HFFc6 (cell line): ENCODE measurements around the gene GMIP. TPM values are rescaled to one million over a fixed set of nuclear protein-coding genes. Genes with fewer than 3 reads are reported as not detected.

Source experiments
- DNase-seq: peaks from one replicate; pipeline ENCODE4 v3.0.0-alpha.2; 2018
- H3K27ac Mint-ChIP-seq: 2 replicates; pipeline ENCODE4 v1.8.0; 2020; ENCODE audit warnings: mild to moderate bottlenecking, mixed read lengths
- H3K27me3 Mint-ChIP-seq: 2 replicates; pipeline ENCODE4 v1.8.0; 2021; ENCODE audit warnings: mild to moderate bottlenecking, moderate library complexity, mixed read lengths; ENCODE audit not compliant: insufficient read depth
- H3K36me3 Mint-ChIP-seq: 2 replicates; pipeline ENCODE4 v1.8.0; 2021; ENCODE audit warnings: low read depth, mixed read lengths
- H3K4me1 Mint-ChIP-seq: 2 replicates; pipeline ENCODE4 v1.8.0; 2020; ENCODE audit warnings: low read depth, mixed read lengths
- H3K4me3 Mint-ChIP-seq: 2 replicates; pipeline ENCODE4 v1.8.0; 2020; ENCODE audit warnings: mild to moderate bottlenecking, moderate library complexity, mixed read lengths
- H3K9me3 Mint-ChIP-seq: 2 replicates; pipeline ENCODE4 v1.8.0; 2020; ENCODE audit warnings: mild to moderate bottlenecking, mixed read lengths
- total RNA-seq, 6 experiments: library from RNA; stranded (reverse); fragmentation: NEBNext Ultra II Directional; extraction: Animal tissue kit (Norgen Biotek cat#: 25700); gene quantifications; 2 replicates in 1 of 6; 3 replicates in 5 of 6; pipeline ENCODE4 v1.2.3, GENCODE V29; 2021
- TF ChIP-seq, protein P1 (sequence below): fragments of 200-600 bp; sonication (generic); IDR thresholded peaks from 2 replicates; pipeline ENCODE4 v1.5.0; 2021; ENCODE audit warnings: antibody characterized with exemption, mild to moderate bottlenecking

The GMIP gene
- total RNA-seq, 6 experiments from 2014 or later: 11.5 to 16.7 (median 13.9) TPM

DNA sequence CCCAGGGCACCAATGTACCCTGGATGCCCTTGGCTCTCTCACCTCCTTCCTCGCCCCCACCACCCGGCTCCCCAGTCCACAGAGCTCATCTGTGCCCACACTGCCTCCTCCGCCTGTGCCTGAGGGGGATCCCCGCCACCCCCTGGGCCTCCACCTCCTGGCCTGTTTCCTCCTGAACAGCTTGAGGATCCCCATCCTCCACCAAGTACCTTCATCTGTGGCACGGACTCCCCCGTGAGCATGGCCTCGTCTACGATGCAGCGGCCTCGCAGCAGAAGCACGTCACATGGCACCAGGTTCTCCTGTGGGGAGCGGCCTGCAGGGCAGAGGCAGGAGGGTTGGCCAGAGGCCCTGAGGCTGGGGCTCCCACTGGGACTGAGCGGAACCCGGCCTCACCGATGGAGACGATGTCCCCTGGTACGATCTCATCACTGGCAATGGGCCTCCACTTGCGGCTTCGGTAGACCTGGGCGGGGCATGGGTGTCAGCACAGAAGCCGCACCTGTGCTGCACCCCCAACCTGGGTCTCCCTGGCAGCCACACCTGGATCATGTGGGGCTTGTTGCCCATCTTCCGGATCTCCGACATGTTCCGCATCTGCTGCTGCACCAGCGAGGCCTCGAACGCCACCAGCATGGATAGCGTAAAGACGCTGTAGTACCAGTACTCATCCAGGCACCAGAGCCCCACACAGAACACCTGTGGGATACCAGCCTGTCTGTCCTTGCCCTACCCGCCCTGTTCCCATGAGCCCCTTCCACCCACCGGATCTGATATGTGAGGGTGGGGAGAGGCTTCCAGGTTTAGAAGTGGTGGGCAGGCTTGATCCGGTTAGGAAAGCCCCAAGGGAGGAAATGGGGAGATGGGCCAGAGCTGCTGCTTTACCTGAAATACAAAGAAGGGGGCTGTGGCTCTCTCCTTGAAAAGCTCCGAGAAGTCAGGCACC lies 13.3 kb upstream of the GMIP start:
- Mint-ChIP-seq H3K27ac (no peak overlapping the region), H3K4me1 (peaks cover 8% of the 10 kb centered on the region), H3K36me3 (peaks cover 31% of the 10 kb centered on the region; the same call in 1 of the 2 replicates), H3K27me3 (peaks cover 1% of the 10 kb centered on the region), H3K9me3 (no peaks in the 10 kb centered on the region), H3K4me3 (no peak overlapping the region)
- TF ChIP-seq, protein P1, sequence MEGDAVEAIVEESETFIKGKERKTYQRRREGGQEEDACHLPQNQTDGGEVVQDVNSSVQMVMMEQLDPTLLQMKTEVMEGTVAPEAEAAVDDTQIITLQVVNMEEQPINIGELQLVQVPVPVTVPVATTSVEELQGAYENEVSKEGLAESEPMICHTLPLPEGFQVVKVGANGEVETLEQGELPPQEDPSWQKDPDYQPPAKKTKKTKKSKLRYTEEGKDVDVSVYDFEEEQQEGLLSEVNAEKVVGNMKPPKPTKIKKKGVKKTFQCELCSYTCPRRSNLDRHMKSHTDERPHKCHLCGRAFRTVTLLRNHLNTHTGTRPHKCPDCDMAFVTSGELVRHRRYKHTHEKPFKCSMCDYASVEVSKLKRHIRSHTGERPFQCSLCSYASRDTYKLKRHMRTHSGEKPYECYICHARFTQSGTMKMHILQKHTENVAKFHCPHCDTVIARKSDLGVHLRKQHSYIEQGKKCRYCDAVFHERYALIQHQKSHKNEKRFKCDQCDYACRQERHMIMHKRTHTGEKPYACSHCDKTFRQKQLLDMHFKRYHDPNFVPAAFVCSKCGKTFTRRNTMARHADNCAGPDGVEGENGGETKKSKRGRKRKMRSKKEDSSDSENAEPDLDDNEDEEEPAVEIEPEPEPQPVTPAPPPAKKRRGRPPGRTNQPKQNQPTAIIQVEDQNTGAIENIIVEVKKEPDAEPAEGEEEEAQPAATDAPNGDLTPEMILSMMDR: no peak
- DNase-seq: no peak

DNA sequence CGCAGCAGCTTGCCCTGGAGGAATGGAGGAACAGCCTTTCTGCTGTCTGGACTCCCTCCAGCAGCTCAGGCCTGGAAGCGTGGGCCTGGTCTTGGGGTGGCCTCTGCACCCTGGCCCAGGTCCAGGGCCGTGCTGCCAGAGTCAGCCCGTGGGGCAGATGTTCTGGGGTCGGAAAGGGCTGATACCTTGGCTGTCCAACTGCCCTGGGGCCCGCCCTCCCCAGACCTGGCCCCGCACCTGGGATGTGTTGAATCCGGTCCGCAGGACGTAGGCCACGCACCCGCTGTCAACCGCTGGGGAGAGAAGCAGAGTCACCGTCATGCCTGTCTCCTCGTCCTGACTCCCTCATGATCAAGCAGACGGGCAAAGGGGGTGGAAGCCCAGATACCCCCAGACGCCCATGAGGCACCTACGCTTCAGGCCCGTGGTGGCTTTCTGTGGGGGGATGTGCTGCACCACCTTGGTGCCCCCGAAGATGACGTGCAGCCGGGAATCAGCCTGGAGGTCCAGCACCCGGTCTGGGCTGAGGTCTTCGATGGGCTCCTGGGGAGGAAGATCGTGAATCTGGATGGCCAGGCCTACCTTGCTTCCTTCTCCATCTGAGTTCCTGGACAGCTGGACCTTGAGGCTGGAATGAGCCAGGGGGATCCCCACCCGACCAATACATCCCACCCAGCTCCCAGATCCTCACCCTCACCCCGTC lies 12.3 kb upstream of the GMIP start:
- H3K4me3 Mint-ChIP-seq: no peak overlapping the region
- no peak overlapping the region for H3K27ac Mint-ChIP-seq
- DNase-seq: no peak
- no peaks in the 10 kb centered on the region; the same call in 1 of the 2 replicates for H3K4me1 Mint-ChIP-seq
- peaks cover 24% of the 10 kb centered on the region; the same call in 1 of the 2 replicates for H3K36me3 Mint-ChIP-seq
- no peaks in the 10 kb centered on the region for H3K9me3 Mint-ChIP-seq
- peaks cover 1% of the 10 kb centered on the region for H3K27me3 Mint-ChIP-seq
- TF ChIP-seq, protein P1: no peak

DNA sequence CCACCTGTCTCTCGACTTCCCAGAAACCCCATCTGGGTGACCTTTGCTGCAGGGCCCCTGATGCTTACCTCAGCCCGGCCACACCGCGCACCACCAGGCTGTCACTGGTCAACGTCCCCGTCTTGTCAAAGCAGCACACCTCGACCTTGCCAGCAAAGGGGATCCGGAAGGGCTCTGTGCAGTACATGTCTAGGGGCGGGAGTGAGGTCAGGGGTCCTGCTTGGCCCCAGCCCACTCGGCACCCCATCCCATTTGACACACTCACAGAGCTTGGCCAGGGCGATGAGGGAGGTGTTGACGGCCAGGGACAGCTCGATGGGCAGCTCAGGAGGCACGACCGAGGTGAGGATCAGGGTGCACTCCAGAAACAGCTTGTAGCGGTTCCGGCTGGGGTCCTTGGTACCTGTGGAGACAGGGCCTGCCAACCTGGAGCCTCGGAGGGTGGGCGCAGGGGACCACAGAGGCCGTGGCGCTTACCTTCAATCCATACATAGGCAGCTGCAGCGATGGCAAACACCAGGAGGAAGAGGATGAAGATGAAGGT lies 11.7 kb upstream of the GMIP start:
- no peaks in the 10 kb centered on the region; the same call in 1 of the 2 replicates for H3K4me1 Mint-ChIP-seq
- H3K27me3 Mint-ChIP-seq: peaks cover 1% of the 10 kb centered on the region
- TF ChIP-seq, protein P1: no peak
- DNase-seq: no peak
- H3K36me3 Mint-ChIP-seq: peaks cover 24% of the 10 kb centered on the region; the same call in 1 of the 2 replicates
- H3K9me3 Mint-ChIP-seq: no peaks in the 10 kb centered on the region
- H3K4me3 Mint-ChIP-seq: no peak overlapping the region
- H3K27ac Mint-ChIP-seq: no peak overlapping the region

DNA sequence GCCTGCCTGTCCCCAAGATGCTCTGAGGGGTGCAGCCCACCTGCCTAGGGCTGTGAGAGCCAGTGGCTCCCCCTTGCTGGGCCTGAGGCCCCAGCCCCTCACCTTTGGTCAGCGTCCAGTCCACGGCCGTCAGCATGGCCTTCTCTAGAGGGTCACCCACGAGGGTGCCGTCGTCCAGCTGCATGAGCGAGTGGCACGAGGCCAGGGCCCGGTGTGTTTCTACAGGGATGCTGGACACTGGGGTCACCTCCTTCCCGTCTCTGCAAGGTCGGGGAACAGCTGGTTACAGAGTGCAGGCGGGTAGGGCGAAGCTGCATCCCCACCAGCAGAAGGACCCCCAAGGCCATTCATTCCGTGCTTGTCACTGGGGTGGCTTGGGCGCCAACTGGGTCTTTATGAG lies 11.0 kb upstream of the GMIP start:
- Mint-ChIP-seq H3K36me3 (peaks cover 24% of the 10 kb centered on the region; the same call in 1 of the 2 replicates), H3K9me3 (no peaks in the 10 kb centered on the region), H3K4me3 (no peak overlapping the region), H3K4me1 (no peaks in the 10 kb centered on the region; the same call in 1 of the 2 replicates), H3K27ac (no peak overlapping the region), H3K27me3 (peaks cover 1% of the 10 kb centered on the region)
- DNase-seq: no peak
- TF ChIP-seq, protein P1: no peak

DNA sequence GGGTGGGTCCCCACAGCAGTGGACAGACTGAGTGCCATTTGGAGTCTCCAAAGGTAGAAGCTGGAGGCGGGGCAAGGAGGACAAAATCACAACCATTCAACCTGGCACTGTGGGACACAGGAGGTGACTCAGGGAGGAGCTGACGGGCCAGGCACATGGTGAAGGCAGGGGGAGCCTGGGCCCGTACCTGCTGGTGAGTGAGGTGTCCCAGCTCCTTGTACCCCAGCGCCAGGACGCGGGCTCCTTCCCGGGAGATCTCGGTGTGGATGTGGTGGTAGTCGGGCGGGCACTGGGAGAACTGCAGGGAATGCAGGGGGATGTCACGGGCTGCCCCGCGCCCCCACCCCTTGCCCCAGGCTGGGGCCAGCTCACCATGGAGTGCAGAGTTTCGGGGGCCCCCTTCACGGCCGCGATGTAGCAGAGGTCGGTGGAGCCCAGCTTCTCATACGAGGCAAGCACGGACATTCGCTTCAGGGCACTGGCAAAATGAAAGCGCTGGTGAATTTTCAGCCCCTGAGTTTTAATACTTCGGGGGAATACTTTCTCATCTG lies 10.2 kb upstream of the GMIP start:
- Mint-ChIP-seq H3K27ac (no peak overlapping the region), H3K9me3 (no peaks in the 10 kb centered on the region), H3K4me1 (no peaks in the 10 kb centered on the region; the same call in 1 of the 2 replicates), H3K36me3 (peaks cover 24% of the 10 kb centered on the region; the same call in 1 of the 2 replicates), H3K4me3 (no peak overlapping the region), H3K27me3 (peaks cover 1% of the 10 kb centered on the region)
- DNase-seq: no peak
- TF ChIP-seq, protein P1: no peak
